Spleen (tissue), 7 donors: ENCODE data around the gene ACRV1.

ENCODE experiments used
- POLR2A ChIP-seq, 3 donors: fragments of 450-650 bp; IDR thresholded peaks; one replicate each; pipeline ENCODE4 v1.5.1; 2017; ENCODE audit warnings: antibody characterized with exemption in 3 of 3, mild to moderate bottlenecking in 1 of 3
- POLR2AphosphoS5 ChIP-seq, 3 donors: sonication (generic); formaldehyde crosslinking; IDR thresholded peaks; one replicate each; pipeline ENCODE4 v1.5.1; 2017; ENCODE audit warnings: antibody characterized with exemption in 3 of 3
- TF ChIP-seq, protein P1 (sequence below), 11 experiments: fragments of 200-600 bp in 7 of 11; fragments of 450-650 bp in 4 of 11; sonication (generic) in 4 of 11; IDR thresholded peaks in 8 of 11; conservative IDR thresholded peaks in 3 of 11; 1 replicate in 7 of 11; 2 replicates in 4 of 11; pipeline versions ENCODE4 v1.4.0 to v1.8.0; 2016 to 2021; ENCODE audit warnings: antibody characterized with exemption in 11 of 11, inconsistent platforms in 4 of 11, mild to moderate bottlenecking in 1 of 11
- donor health status: DM: no; HTN: no; CAD: no; lungs with moderate emphysema.
- donor health status: DM: no; HTN: no; CAD: no.
- donor health status: DM: no; HTN: no; CAD: no.

DNA sequence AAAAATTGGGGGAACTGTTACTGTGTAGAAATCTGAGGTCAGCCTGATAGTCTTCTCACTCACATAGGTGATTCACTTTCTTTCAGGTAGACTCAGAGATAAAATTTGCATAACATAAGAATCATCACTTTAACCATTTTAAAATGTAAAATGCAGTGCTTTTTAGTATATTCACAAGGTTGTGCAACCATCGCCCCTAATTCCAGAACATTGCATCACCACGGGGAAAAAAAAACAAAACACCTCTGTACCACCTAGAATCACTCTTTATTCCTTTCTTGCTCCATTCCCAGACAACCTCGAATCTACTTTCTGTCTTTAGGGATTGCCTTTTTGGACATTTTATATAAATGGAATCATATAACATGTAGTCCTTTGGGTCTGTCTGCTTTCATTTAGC is 34.8 kb downstream of the ACRV1 start:
- TF ChIP-seq, protein P1, sequence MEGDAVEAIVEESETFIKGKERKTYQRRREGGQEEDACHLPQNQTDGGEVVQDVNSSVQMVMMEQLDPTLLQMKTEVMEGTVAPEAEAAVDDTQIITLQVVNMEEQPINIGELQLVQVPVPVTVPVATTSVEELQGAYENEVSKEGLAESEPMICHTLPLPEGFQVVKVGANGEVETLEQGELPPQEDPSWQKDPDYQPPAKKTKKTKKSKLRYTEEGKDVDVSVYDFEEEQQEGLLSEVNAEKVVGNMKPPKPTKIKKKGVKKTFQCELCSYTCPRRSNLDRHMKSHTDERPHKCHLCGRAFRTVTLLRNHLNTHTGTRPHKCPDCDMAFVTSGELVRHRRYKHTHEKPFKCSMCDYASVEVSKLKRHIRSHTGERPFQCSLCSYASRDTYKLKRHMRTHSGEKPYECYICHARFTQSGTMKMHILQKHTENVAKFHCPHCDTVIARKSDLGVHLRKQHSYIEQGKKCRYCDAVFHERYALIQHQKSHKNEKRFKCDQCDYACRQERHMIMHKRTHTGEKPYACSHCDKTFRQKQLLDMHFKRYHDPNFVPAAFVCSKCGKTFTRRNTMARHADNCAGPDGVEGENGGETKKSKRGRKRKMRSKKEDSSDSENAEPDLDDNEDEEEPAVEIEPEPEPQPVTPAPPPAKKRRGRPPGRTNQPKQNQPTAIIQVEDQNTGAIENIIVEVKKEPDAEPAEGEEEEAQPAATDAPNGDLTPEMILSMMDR (IDR thresholded peaks at IDR 0.05 in 8 of 11, conservative IDR thresholded peaks at IDR 0.05 in 3 of 11), result no peak
- TF ChIP-seq POLR2A (IDR thresholded peaks at IDR 0.05) (no peak), POLR2AphosphoS5 (IDR thresholded peaks at IDR 0.05) (no peak)
